K562 (cell line): ENCODE data around the gene NSUN6. TPM values are rescaled to one million over a fixed set of nuclear protein-coding genes. Genes with fewer than 3 reads are reported as not detected.

Source experiments
- CBX2 ChIP-seq: fragments of 200-600 bp; sonication (generic); IDR thresholded peaks from one replicate; pipeline ENCODE4 v1.6.1; 2012; ENCODE audit warnings: mild to moderate bottlenecking, low read length, inconsistent platforms; ENCODE audit not compliant: insufficient read depth, poor library complexity, severe bottlenecking
- CCNT2 ChIP-seq: IDR thresholded peaks from 2 replicates; pipeline ENCODE4 v1.6.1; 2011; ENCODE audit warnings: borderline replicate concordance, low read depth, mild to moderate bottlenecking, moderate library complexity, mixed read lengths, low read length; ENCODE audit not compliant: insufficient read length; ENCODE audit errors: extremely low read depth
- GTF3C2 ChIP-seq: IDR thresholded peaks from 3 replicates; pipeline ENCODE4 v1.6.1; 2011; ENCODE audit warnings: borderline replicate concordance, mild to moderate bottlenecking, moderate library complexity; ENCODE audit not compliant: insufficient read length; ENCODE audit errors: extremely low read depth
- KDM1A ChIP-seq, 2 experiments: fragments of 450-650 bp; IDR thresholded peaks; 2 replicates each; pipeline ENCODE4 v1.6.1; 2016; ENCODE audit warnings: mild to moderate bottlenecking in 2 of 2
- MCM7 ChIP-seq, 2 experiments: fragments of 450-650 bp; IDR thresholded peaks; 2 replicates each; pipeline ENCODE4 v1.6.1; 2016 to 2018
- NEUROD1 ChIP-seq: fragments of 150-350 bp; IDR thresholded peaks from 2 replicates; pipeline ENCODE4 v1.6.1; 2014; ENCODE audit warnings: borderline replicate concordance, low read length, low read depth; ENCODE audit not compliant: partially characterized antibody
- PML ChIP-seq: IDR thresholded peaks from 2 replicates; pipeline ENCODE4 v1.6.1; 2012; ENCODE audit warnings: low read length, inconsistent platforms
- POLR2B ChIP-seq: fragments of 450-650 bp; IDR thresholded peaks from 2 replicates; pipeline ENCODE4 v1.6.1; 2018; ENCODE audit warnings: low read depth; ENCODE audit not compliant: partially characterized antibody
- PTTG1 ChIP-seq: fragments of 450-650 bp; IDR thresholded peaks from 2 replicates; pipeline ENCODE4 v1.6.1; 2016; ENCODE audit warnings: low read depth, mild to moderate bottlenecking, missing genetic modification characterization, missing compliant biosample characterization
- SPI1 ChIP-seq: IDR thresholded peaks from 2 replicates; pipeline ENCODE4 v1.6.1; 2011; ENCODE audit warnings: low read depth, low read length, control low read depth, borderline replicate concordance
- TARDBP ChIP-seq: fragments of 450-650 bp; IDR thresholded peaks from 2 replicates; pipeline ENCODE4 v1.6.1; 2016
- VEZF1 ChIP-seq: fragments of 200-800 bp; sonication (Bioruptor generic); IDR thresholded peaks from 2 replicates; pipeline ENCODE4 v1.6.1; 2017; ENCODE audit warnings: missing genetic modification characterization, missing compliant biosample characterization
- XRCC5 ChIP-seq: fragments of 200-400 bp; formaldehyde crosslinking; IDR thresholded peaks from 2 replicates; pipeline ENCODE4 v1.6.1; 2017; ENCODE audit warnings: low read depth, mild to moderate bottlenecking, low read length
- ZBTB9 ChIP-seq: fragments of 450-650 bp; formaldehyde crosslinking; IDR thresholded peaks from 2 replicates; pipeline ENCODE4 v1.4.0; 2020; ENCODE audit warnings: mild to moderate bottlenecking, moderate library complexity
- ZFP30 ChIP-seq: fragments of 250-450 bp; sonication (Bioruptor Pico); IDR thresholded peaks from 2 replicates; pipeline ENCODE4 v1.8.0; 2022; ENCODE audit warnings: moderate library complexity, mild to moderate bottlenecking, inconsistent platforms, borderline replicate concordance
- ZNF121 ChIP-seq: sonication (generic); formaldehyde crosslinking; conservative IDR thresholded peaks from 2 replicates; pipeline ENCODE4 v1.8.0; 2022; ENCODE audit warnings: missing genetic modification reagents
- ZNF398 ChIP-seq: fragments of 250-450 bp; sonication (Bioruptor Pico); IDR thresholded peaks from 2 replicates; pipeline ENCODE4 v1.8.0; 2021; ENCODE audit warnings: moderate library complexity, mild to moderate bottlenecking, inconsistent platforms
- polyA plus RNA-seq, 8 experiments: library from polyadenylated mRNA; depleted of rRNA in 4 of 8; stranded (reverse) in 5 of 8; unstranded in 3 of 8; fragments of >200 nt; fragmentation: Nextera tagmentation in 2 of 8; fragmentation: Illumina TruSeq in 1 of 8; extraction: Ambion mirVana in 2 of 8; extraction: Trizol in 1 of 8; gene quantifications; 2 replicates each; pipeline versions ENCODE4 v1.2.1 to v1.2.3, GENCODE V29; 2011 to 2014; ENCODE audit warnings: inconsistent platforms in 1 of 8, missing spikeins in 1 of 8
- total RNA-seq, 7 experiments: library from RNA; depleted of rRNA in 6 of 7; stranded (reverse); fragments of >200 nt in 6 of 7; fragmentation: Illumina TruSeq in 2 of 7; extraction: Trizol in 2 of 7; gene quantifications; 2 replicates each; pipeline versions ENCODE4 v1.2.1 to v1.2.3, GENCODE V29; 2011 to 2021; ENCODE audit warnings: low replicate concordance in 1 of 7
- TF ChIP-seq, protein P1 (sequence below): sonication (generic); formaldehyde crosslinking; IDR thresholded peaks from 2 replicates; pipeline ENCODE4 v1.5.0; 2020; ENCODE audit warnings: missing genetic modification reagents

NSUN6 gene
- total and polyA plus RNA-seq, 9 of the 15 experiments (the other 6 are each of a cell fraction or from before 2014, with no cell fraction given): 12.5 to 33.1 (median 24.2) TPM

- TF ChIP-seq CCNT2: peak; percentile 69
- TF ChIP-seq CBX2: no peak
- peak; percentile 3; the same call in 1 of the 2 replicates for TF ChIP-seq ZBTB9 (CRISPR knock-in tag)
- no peak for TF ChIP-seq SPI1
- peak; percentile 81 for TF ChIP-seq POLR2B
- no peak for TF ChIP-seq XRCC5
- no peak for TF ChIP-seq PTTG1 (tag)
- no peak for TF ChIP-seq ZNF121
- peak; percentile 57; the same call in 1 of the 2 replicates for TF ChIP-seq PML
- TF ChIP-seq, protein P1, sequence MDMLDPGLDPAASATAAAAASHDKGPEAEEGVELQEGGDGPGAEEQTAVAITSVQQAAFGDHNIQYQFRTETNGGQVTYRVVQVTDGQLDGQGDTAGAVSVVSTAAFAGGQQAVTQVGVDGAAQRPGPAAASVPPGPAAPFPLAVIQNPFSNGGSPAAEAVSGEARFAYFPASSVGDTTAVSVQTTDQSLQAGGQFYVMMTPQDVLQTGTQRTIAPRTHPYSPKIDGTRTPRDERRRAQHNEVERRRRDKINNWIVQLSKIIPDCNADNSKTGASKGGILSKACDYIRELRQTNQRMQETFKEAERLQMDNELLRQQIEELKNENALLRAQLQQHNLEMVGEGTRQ (CRISPR knock-in tag): no peak
- no peak for TF ChIP-seq TARDBP
- TF ChIP-seq KDM1A (IDR thresholded peaks at IDR 0.05): no peak
- peak; percentile 96 for TF ChIP-seq VEZF1 (CRISPR knock-in tag)
- no peak for TF ChIP-seq NEUROD1
- no peak for TF ChIP-seq MCM7 (IDR thresholded peaks at IDR 0.05)
- no peak for TF ChIP-seq ZFP30 (CRISPR knock-in tag)
- TF ChIP-seq GTF3C2: no peak
- no peak for TF ChIP-seq ZNF398 (CRISPR knock-in tag)
Measured at GRCh38 chr10:18659125-18659818, 7.9 kb upstream of the NSUN6 start, which contains the start of gene ARL5B (continued).
